ENCODE results near the gene SEZ6L.
"Not testable (repeated sequence)": the region's sequence is repeated elsewhere in the genome, so short reads cannot be mapped to it uniquely, and the experiment has no call there.

SEZ6L gene

DNA sequence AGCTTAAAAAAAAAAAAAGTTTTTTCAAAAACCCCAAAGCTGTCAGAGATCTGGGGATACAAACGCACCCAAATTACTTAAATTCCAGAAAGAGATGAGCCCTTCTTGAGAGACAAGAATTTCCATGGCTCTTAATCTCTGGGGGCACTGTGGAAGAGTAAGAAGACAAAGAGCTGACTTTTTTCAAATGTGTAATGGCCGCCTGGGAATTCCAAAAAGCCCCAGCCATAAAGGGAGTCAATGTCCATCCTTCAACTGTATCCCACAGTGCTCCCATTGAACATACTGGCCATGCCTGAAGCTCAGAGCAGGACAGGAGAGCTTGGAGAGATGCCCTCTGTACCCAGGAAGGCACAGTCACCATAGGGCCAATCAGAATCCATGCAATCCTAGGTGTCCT lies 222.4 kb downstream of the SEZ6L start:
- no peak for DNase-seq

DNA sequence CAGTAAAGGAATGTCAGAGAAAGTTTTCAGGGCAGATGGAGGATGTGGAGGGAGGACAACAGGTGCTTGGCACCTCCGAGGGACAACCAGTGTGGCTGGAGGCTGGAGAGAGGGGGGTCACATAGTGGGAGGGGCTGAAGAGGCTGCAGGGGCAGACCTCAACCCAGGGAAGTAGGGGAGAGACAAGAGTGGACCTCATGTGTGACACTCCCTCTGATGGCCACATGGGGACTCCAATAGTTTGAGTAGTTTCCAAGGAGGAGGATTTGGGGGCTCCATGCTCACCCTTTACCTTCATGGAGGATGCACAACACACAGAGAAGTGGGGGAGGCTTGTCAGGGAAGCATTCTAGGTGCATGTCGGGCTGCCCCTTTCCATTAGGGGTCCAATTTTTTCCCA lies 224.7 kb downstream of the SEZ6L start:
- DNase-seq, result no peak

DNA sequence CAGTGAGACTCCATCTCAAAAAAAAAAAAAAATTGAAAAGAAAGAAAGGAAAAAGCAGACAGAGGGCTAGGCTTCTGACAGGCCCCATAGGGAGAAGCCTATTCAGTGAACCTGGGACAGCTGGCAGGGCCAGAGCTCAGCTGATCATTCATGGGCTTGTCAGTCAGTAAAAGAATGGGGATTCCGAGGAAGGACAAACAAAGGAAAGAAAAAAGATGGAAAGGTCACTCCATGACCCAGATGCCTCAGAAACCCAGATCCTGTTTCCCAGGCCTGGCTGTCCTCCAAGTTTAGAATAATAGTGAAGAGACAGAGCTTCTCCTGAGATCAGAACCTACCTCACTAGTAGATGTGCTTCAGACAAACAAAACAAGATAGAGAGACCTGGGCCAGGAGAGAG lies 225.5 kb downstream of the SEZ6L start:
- DNase-seq, result no peak

DNA sequence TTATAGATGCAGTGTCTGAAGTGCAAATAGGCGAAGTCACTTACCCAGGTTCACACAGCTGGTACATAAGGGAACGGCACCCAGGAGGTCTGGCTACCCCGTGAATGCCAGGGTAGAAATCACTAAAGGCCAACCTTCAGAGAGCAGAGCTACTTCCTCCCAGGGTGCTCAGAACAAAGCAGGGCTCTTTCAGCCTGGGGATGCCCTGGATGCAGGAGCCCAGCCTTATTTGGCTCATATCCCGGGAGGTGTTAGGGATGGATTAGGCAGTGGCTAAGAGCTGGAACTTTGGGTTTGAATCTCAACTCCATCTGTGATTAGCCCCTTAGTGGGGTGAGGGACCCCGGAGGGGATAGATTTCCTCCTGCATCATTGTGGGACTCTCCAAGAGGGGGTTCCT lies 226.7 kb downstream of the SEZ6L start:
- no peak for DNase-seq

DNA sequence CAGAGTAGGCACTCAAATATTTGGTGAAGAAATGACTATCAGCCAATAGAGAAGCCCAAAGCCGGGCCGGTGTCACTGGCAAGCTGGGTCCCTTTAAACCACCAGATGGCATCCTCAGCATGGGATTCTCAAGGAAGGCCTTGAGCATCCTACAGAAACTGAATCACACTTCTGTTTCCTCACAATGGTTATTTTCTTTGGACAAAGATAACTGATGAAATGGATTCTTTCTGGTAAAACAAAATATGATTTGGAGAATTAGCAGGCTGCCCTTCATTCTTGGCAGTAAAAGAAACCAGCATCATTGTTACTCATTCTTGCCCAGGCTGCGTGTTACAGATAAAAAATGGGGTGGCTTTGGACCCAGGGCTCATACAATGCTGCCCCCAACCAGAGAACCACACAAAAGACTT lies 229.5 kb downstream of the SEZ6L start:
- DNase-seq, result peak; percentile 14

DNA sequence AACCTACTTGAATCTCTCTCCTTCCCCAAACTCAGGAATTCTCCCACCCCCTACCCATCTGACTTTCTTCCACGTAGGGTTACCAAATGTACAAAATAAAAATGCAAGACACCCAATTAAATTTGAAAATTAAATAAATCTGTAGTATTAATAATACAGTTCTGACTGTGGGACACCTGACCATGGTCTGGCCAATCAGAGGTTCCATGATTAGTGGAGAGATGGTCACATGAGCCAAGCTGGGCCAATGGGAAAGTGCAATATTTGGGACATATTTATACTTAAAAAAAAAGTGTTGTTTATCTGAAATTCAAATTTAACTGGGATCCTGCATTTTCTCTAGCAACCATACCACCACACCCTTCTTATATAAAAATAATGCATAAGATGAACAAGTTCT lies 230.0 kb downstream of the SEZ6L start:
- DNase-seq, result no peak

DNA sequence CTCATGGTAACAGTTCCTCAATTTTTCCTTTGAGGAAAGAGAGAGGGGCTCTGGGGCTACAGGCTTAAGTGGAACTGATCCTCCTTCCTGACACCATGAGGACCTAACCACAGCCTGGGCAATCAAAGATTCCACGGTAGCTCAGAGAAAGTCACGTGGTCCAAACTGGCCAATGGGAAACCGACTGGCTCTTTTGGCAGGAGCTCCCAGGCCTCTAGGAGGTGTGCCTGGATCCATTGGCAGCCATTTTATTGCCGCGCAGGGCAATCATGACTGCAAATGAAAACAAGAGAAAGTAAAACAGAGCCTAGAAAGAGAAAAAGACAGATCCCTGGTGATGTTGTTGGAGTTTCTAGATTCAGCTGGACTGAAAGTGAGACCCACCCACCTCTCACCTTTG lies 232.5 kb downstream of the SEZ6L start:
- no peak for DNase-seq

DNA sequence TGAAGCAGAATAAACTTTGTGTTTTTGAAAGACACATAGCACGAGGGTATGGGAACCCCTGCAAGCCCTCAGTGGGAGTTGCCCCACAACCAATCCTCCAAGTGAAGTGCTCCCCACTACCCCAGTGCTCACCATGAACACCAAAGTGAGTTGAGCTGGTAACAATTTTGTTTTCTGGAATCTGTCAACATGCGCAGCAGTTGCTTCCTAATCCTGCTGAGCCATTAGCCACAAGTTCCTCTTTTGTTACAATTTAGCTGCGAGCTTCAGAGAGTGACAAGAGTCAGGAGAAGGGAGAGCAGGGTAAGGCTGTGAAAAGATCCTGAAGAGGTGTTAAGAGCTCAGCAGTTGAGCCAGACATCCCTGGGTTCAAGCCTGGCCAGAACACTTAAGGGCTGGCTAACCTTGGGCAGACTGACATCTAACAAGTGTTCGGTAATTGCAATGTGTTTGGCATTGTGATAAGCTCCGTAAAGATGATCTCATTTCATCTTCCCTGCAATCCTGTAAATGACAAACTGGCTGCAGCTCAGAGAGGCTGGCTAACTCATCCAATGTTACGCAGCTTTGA lies 235.7 kb downstream of the SEZ6L start:
- DNase-seq, result no peak

DNA sequence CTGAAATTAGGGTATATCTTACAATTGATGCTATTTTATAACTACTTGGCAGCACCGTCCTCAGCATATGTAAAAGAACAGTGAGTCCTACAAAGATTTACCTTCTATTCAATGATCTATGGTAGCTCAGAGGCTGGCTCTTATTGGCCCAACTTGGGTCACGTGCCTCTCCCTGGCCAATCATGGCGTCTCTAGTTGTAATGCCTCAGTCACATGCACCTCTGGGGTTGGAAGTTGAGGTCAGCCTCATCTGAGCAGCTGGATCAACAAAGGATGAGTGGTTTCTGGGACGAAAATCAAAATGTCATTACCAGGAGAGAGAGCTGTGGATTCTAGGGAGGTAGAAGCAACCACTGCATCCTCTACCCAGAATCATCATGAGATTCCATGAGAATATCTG lies 236.9 kb downstream of the SEZ6L start:
- peak; percentile 25 for DNase-seq

DNA sequence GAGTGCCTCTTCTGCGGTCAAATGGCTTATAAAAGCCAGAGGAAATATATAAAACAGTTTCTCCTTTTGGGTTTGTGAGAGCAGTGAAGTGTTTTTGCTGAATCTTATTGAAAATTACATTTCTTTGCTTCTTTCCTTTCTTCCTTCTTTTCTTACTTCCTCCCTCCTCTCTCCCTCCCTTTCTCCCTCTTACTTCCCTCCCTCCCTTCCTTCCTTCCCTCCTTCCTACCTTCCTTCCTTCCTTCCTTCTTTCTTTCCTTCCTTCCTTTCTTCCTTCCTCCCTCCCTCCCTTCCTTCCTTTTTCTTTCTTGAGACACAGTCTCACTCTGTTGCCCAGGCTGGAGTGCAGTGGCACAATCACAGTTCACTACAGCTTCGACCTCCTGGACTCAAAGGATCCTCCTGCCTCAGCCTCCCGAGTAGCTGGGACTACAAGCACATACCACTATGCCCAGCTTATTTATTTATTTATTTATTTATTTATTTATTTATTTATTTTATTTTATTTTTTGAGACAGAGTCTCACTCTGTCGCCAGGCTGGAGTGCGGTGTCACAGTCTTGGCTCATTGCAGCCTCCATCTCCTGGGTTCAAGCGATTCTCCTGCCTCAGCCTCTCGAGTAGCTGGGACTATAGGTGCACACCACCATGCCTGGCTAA lies 239.4 kb downstream of the SEZ6L start:
- DNase-seq, result not testable (repeated sequence)

DNA sequence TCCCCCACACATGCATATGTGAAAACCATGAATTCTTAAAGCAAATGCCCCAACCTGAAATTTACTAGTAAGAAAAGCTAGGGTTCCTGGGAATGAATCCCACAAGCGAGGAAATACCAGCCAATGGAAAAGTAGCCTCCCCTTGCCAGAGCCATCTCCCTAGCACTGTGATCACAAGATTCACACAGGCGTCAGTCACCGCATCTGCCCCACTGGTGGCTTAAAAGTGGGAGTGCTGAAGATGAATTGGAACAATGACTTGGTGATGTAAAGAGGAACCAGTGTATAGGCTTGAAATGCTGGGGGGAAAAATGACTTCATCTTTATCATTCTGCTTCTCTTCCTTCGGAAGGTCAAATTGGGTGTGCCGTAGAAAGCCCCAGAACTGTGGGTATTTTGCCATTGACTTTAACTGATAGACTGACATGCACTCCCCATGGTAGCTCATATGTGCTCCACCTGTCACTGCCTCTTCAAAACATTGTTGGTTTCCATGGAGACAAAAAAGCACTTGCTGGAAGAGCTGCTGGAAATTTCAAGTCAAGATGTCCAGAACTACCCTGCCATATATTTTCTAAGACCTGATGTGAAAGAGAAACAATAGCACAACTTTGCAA lies 240.6 kb downstream of the SEZ6L start:
- DNase-seq, result no peak

DNA sequence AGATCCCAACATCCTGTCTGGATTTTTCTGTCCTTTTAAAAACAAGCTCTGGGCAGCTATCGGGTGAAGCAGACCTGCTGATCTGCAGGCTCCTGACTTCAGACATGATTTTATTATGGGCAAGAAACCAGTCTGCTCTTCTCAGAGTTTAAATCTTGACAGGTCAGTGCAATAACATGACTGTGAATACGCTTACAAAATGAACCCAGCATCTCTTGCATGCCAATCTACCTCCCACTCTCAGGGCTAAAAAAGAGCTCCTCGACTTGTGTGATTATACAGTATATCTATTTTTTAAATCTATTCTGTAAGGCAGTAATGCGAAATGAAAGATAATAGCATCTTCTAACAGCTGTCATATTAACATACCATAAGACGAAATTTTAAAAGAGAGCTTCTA lies 241.1 kb downstream of the SEZ6L start:
- no peak for DNase-seq

DNA sequence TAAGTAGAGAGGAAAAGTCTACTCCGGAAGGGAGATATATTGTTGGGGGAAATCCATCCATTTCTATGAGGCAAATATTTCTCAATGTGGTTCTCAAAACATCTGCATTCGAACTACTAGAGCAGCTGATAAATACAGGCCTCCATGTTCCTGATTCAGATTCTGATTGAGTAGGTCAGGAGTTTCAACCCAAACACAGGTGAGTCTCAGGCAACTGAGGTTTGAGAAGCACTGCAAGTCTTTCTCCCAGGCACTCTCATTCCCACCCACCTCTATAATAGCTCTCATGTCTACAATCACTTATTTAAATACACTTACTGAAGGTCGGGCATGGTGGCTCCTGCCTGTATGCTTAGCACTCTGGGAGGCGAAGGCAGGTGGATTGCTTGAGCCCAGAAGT lies 245.1 kb downstream of the SEZ6L start:
- DNase-seq, result no peak

DNA sequence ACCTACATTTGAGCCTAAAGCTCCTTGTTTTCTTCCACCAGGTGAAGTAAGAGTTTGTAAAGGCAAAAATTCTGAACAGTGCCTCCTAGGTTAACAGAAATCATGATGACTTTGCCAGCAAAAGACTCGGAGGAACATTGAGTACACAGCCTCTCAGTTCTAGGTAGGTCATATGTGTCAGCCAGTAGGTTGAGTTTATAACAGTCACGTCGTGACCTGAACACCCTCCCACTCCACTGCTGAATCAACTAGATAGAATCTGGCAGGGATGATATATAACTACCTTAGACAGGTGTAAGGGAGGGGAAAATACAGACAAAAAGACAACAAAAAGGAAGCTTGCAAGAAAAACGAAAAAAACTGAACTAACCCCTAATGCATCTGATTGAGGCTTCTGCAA lies 247.0 kb downstream of the SEZ6L start:
- no peak for DNase-seq

DNA sequence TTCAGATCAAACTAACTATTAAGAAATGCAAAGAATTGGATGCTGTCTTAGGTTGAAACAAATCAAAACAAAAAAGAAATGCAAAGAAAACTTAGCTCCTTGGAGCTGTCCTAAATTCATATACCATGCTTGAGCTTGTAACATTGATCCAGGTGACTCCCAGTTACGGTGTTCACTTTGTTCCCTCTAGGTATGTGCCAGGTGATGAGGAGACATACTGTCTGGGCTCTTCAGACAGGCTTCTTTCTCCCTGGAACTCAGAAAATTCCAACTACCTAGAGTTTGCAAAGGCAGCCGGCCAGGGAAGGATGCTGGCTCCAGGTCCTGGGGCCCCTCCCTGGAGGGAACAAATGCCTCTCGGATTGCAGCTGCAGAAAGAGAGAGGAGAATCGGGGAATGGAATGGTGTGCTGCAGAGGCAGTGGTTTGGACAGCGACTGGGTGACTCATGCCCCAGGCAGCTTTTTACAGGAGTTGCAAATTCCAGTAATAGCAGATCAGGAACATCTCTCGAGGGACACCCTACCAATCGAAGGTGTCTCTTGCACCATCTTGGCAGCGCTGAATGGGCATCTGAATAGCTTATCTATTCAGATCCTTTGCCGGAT lies 247.5 kb downstream of the SEZ6L start:
- no peak for DNase-seq

DNA sequence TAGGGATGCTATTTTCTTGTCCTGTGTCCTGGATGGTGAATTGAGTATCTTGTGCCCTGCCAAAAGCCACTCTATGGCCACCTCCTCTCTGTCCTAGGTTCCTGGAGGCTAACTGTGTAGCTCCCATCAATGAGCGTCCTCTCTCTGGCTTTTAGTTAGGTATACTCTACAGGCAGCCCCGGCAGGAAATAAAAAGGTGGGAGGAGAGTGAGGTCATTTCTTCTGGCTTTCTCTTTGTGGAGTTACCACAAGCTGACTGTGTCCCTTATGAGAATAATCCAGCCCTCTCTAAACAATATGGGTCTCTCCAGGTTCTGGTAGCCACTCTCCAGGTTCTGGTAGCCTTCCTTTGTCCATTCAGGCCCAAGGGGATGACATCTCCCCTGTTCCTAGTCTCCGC lies 248.1 kb downstream of the SEZ6L start:
- DNase-seq, result no peak

DNA sequence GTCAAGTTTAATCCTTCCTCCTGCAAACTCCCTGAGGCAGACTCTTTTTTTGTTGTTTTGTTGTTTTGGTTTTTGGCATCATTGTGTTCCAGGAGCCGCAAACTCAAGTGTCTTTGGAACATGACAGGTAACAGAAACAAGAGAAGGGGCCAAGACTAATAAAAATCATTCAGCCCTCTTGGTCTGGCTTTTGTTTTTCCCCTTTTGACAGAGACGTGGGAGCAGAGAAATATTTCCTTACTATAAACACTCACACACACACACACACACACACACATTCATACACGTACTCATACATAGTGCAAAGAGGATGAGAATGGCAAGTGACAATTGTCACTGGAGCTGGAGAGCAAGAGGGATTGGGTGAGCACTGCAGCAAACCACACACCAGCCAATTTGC lies 249.4 kb downstream of the SEZ6L start:
- DNase-seq, result no peak

DNA sequence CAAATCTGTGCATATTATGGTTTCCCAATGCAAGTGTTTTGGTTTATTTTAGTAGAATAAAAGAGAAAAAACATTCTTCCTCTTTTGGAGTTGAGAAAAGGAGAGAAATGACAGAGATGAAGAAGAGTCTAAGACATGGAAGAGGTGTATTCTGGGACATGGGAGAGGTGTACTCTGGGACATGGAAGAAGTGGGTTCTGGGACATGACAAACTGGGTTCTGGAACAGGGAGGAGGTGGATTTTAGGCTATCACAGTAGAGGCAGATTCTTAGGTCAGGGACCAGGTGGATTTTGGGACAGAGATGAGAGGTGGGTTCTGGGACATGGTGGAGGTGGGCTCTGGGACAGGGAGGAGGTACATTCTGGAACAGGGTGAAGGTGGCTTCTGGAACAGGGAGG lies 257.7 kb downstream of the SEZ6L start:
- DNase-seq, result no peak

DNA sequence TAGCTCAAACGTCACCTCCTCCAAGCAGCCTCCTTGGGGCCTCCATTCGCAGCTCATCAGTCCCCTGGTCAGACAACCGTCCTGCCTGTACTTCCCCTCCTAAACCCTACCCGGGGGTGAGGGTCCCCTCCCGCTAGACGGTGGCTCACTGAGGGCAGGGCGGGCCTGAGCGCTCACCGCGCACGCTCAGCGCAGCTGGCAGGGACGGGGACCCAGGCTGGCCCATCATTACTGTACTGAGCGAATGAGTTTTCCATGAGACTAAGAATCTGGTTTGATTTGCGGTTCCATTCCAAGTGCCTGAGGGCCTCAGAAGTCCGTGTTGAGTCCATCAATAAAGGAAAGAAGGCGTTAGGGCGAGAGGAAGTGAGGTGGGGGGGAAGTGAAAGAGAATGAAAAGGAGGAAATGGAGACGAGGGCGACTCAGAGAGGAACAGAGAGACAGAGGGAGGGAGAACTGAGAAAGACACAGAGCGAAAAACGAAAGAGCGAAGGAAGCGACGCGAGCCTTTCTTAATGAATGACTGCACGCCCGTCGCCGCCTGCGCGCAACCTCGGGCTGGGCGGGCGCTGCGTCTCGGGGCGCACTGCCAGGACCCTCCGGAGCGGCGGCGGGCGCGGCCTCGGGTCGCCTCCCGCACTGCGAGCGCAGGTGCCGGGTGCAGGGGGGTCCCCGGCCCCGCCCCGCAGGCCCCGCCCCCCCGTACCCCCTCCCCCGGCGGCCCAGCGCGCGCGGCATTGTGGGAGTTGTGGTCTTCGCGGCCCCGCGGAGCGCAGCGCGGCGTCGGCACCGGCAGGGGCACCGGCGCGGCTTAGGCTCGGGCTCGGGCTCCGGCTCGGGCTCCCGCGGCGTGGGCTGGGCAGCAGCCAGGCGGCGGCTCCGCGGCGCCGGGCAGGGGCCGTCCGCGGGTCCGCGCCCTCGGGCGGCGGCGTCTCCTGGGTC lies 259.5 kb downstream of the SEZ6L start, which contains the start of gene ASPHD2:
TSS of gene ASPHD2 (plus strand) at position 746 of the 943 bp plus-strand sequence. CDS start 4,356 bp downstream, outside the sequence.
- peak; percentile 52 for DNase-seq

DNA sequence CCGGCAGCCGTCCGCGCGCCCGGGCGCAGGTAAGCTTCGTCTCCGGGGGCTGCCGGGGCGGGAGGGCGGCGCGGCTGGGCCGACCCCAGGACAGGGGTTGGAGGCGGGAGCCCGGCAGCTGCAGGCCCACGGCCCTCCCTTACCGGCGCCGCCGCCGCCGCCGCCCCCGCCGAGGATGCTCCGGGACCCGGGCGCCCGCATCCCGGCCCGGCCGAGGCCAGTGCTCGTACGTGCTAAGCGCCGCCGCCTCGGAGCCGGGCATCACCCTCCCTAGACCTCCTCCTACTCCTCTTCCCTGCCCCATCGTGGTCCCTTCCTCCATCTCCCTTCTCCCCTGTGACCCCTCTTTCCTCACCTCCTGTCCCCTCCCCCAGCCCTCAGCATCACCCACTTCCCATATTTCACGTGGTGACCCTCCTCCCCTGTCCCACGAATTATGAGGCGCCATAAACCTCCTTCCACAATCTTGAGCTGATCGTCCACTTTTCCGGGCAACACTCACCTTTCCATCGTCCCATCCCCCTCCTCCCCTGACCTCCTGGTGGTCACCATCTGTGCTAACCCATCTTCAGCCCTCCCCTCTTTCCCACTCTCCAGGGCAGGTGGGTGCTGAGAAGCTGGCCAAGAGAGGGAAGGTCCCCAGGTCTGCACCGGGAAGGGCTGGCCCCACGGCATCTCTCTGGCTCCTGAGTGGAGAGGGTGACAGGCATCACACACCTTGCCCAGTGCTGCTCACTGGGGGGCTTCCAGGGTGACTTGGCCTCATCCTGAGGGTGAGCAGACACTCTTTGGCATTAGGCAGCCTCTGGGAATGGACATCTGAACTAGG lies 260.4 kb downstream of the SEZ6L start:
- no peak for DNase-seq

DNA sequence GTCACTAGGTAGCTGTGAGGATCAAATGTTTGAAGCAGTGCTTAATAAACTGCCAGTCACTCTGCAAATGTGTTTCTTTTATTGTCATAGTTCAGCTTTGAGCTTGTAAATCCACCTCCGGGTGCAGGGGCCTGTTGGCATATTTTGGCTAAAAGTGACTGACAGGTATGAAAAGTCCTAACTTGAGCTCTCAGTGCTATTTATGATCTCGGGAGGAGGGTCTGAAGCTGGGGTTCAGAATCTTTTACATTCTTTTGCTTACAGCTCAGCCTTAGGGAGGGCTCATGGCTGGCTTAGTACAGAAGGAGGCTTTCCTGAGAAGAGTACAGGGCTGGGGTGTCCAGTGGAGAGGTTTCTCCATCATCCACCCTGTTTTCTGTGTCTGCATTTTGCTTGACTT lies 261.3 kb downstream of the SEZ6L start:
- no peak for DNase-seq
